ENCODE results near the gene UCHL5. TPM values are rescaled to one million over a fixed set of nuclear protein-coding genes. Genes with fewer than 3 reads are reported as not detected.

The UCHL5 gene
- total RNA-seq, 2 donors from 2014 or later: 7.6 to 47.5 TPM

DNA sequence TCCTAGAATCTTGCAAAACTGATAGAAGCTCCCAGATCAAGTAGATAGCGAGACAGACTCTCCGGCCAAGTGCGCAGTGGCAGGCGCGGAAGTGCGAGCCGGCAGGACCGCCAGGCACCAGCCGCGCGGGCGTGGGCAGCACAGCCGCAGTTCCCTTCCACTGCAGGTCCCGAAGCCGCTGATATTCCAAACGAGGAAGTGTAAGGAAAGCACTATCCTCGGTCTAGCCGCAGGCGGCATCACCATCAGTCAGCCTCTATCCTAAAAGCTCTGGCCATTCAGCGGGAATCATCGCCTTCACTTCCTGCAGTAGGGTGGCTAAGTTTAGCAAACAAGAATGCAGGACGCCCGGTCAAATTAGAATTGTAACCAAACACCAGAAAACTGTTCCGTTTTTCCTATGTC is 45.3 kb upstream of the UCHL5 start:
- peak; percentile 33 for ATAC-seq
- Histone ChIP-seq H3K9me3 (no peaks in the 10 kb centered on the region), H3K27me3 (no peaks in the 10 kb centered on the region), H3K27ac (peak overlapping the region; percentile 83 to 90 (median 87)), H3K36me3 (replicated peaks in 1 of 2; ENCODE audit: insufficient read depth in 1 of 2, low read depth in 2 of 2) (peaks cover 0 to 4% of the 10 kb centered on the region in 2 donors), H3K4me1 (peaks cover 19% of the 10 kb centered on the region), H3K4me3 (peak overlapping the region; percentile 81 to 85)
- intact Hi-C loops (cut with DNase I): no loop called here
- 0 to 1% methylated on average over 12 to 24 of the region's 24 CpGs for WGBS, 2 donors
- DNase-seq: peak; percentile 20 to 40 (median 38)
- no peak for TF ChIP-seq POLR2A (IDR thresholded peaks at IDR 0.05)
- TF ChIP-seq, protein P1, sequence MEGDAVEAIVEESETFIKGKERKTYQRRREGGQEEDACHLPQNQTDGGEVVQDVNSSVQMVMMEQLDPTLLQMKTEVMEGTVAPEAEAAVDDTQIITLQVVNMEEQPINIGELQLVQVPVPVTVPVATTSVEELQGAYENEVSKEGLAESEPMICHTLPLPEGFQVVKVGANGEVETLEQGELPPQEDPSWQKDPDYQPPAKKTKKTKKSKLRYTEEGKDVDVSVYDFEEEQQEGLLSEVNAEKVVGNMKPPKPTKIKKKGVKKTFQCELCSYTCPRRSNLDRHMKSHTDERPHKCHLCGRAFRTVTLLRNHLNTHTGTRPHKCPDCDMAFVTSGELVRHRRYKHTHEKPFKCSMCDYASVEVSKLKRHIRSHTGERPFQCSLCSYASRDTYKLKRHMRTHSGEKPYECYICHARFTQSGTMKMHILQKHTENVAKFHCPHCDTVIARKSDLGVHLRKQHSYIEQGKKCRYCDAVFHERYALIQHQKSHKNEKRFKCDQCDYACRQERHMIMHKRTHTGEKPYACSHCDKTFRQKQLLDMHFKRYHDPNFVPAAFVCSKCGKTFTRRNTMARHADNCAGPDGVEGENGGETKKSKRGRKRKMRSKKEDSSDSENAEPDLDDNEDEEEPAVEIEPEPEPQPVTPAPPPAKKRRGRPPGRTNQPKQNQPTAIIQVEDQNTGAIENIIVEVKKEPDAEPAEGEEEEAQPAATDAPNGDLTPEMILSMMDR (IDR thresholded peaks at IDR 0.05): no peak

DNA sequence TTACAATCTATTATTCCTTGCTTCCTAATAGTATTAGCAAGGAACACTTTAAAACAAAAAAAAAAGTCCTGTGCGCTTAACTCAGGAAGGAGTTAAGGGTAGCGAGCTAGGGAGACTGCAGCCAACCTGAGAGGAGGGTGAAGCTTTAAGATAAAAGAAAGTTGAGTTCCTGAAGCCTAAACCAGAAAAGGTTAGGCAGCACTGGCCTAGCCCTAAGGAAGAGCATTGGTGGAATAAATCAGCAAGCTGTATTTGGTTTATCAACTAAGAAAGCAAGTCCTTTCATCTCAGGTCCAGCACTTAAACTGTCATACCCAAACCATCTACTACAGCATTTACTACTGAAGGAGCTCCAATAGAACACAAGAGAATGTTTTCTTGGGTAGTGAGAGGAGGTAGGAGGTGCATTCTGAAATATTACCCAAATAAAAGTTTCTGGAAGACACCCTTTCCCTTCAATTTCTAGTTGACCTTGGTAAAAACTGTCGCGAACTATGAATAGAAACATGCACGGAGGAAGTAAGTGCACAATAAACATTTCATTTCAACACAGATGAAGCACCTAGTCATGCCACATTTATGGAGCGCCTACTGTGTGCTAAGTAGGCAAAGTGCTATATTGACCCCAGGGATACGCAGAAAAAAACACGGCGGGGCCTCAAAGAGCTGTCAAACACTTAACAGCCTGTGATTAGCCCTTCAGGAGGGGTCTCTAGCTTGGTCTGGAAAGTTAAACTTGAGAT is 44.8 kb upstream of the UCHL5 start:
- H3K27ac ChIP-seq: peak overlapping the region; percentile 83 to 90 (median 87)
- peaks cover 0 to 4% of the 10 kb centered on the region in 2 donors for H3K36me3 ChIP-seq (replicated peaks in 1 of 2; ENCODE audit: insufficient read depth in 1 of 2, low read depth in 2 of 2)
- H3K4me3 ChIP-seq: peak overlapping the region; percentile 81 to 85
- ATAC-seq (no peak), DNase-seq (no peak)
- TF ChIP-seq POLR2A (IDR thresholded peaks at IDR 0.05): no peak
- TF ChIP-seq, protein P1 (IDR thresholded peaks at IDR 0.05): no peak
- H3K4me1 ChIP-seq: peaks cover 19% of the 10 kb centered on the region
- no peaks in the 10 kb centered on the region for H3K27me3 ChIP-seq
- no peaks in the 10 kb centered on the region for H3K9me3 ChIP-seq
- WGBS, 2 donors: 21 to 23% methylated on average over 9 of the region's 9 CpGs
- intact Hi-C loops (cut with DNase I): no loop called here

DNA sequence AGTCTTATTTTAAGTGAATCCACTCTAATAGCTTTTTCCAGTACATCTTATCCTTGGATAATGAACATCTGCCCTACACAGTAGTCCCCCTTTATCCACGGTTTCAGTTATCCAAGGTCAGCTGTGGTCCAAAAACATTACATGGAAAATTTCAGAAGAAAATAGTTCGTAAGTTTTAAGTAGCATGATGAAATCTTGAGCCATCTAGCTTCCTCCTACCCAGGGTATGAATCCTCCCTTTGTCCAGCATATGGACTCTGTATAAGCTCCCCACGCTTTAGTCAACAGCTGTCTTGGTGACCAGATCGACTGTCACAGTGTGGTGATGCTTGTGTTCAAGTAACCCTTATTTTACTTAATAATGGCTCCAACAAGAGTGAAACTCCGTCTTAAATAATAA is 43.5 kb upstream of the UCHL5 start:
- H3K27ac ChIP-seq: no peak overlapping the region
- ATAC-seq (no peak), DNase-seq (no peak)
- H3K27me3 ChIP-seq: no peaks in the 10 kb centered on the region
- H3K36me3 ChIP-seq (replicated peaks in 1 of 2; ENCODE audit: insufficient read depth in 1 of 2, low read depth in 2 of 2): peaks cover 0 to 4% of the 10 kb centered on the region in 2 donors
- H3K9me3 ChIP-seq: no peaks in the 10 kb centered on the region
- WGBS, 2 donors: 86 to 88% methylated on average over 5 of the region's 5 CpGs
- intact Hi-C loops (cut with DNase I): no loop called here
- no peak for TF ChIP-seq POLR2A (IDR thresholded peaks at IDR 0.05)
- TF ChIP-seq, protein P1 (IDR thresholded peaks at IDR 0.05): no peak
- no peak overlapping the region for H3K4me3 ChIP-seq
- H3K4me1 ChIP-seq: peaks cover 19% of the 10 kb centered on the region

DNA sequence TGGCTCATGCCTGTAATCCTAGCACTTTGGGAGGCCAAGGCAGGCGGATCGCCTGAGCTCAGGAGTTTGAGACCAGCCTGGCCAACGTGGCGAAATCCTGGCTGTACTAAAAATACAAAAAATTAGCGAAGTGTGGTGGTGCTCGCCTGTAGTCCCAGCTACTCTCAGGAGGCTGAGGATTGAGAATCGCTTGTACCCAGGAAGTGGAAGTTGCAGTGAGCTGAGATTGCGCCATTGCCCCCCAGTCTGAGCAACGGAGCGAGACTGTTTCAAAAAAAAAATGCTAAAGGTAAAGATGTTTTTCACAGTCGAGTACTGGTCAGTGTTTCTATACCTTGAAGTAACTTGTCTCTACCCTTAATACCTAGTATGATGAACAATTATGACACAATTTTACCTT is 35.0 kb upstream of the UCHL5 start:
- no peak overlapping the region for H3K27ac ChIP-seq
- intact Hi-C loops (cut with DNase I): no loop called here
- TF ChIP-seq POLR2A (IDR thresholded peaks at IDR 0.05): no peak
- TF ChIP-seq, protein P1 (IDR thresholded peaks at IDR 0.05): no peak
- H3K36me3 ChIP-seq (replicated peaks in 1 of 2; ENCODE audit: insufficient read depth in 1 of 2, low read depth in 2 of 2): peaks cover 0 to 12% of the 10 kb centered on the region in 2 donors
- no peaks in the 10 kb centered on the region for H3K4me1 ChIP-seq
- H3K9me3 ChIP-seq: no peaks in the 10 kb centered on the region
- H3K4me3 ChIP-seq: no peak overlapping the region
- DNase-seq (no peak), ATAC-seq (no peak)
- H3K27me3 ChIP-seq: no peaks in the 10 kb centered on the region
- 93 to 94% methylated on average over 11 of the region's 11 CpGs for WGBS, 2 donors

DNA sequence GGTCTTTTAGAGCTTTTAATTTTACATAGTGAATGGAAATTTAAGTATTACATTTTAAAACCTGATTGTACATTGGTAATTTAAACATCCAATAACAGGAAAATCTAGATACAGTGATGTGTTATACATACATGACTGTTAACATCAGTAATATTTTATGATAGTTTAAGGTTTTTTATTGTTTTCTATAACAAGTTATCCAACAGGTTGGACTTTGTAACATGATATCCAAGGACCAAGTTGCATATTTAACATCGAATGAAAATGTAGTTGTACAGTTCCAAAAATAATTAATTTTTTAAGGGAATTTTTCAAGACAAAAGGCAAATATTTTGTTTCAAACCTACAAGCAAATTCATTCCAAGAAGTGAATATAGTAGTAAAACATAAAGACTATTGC is 31.7 kb upstream of the UCHL5 start:
- H3K4me1 ChIP-seq: no peaks in the 10 kb centered on the region
- H3K36me3 ChIP-seq (replicated peaks in 1 of 2; ENCODE audit: insufficient read depth in 1 of 2, low read depth in 2 of 2): peaks cover 0 to 7% of the 10 kb centered on the region in 2 donors
- intact Hi-C loops (cut with DNase I): no loop called here
- 47 to 65% methylated on average over 1 of the region's 1 CpG for WGBS, 2 donors
- DNase-seq (no peak), ATAC-seq (no peak)
- no peak for TF ChIP-seq POLR2A (IDR thresholded peaks at IDR 0.05)
- TF ChIP-seq, protein P1 (IDR thresholded peaks at IDR 0.05): no peak
- no peaks in the 10 kb centered on the region for H3K27me3 ChIP-seq
- no peaks in the 10 kb centered on the region for H3K9me3 ChIP-seq
- no peak overlapping the region for H3K27ac ChIP-seq
- no peak overlapping the region for H3K4me3 ChIP-seq
